HepG2 (cell line): Measurements from ENCODE around the gene NAT14. TPM values are rescaled to one million over a fixed set of nuclear protein-coding genes. Genes with fewer than 3 reads are reported as not detected.
A peak's percentile ranks its signal among the peaks of the same experiment; 100 is the strongest.

Experiments
- AKAP8 ChIP-seq: sonication (generic); formaldehyde crosslinking; IDR thresholded peaks from 2 replicates; pipeline ENCODE4 v1.5.1; 2020; ENCODE audit warnings: mild to moderate bottlenecking, missing genetic modification reagents
- ATM ChIP-seq: fragments of 450-650 bp; IDR thresholded peaks from 2 replicates; pipeline ENCODE4 v1.7.1; 2017; ENCODE audit warnings: mild to moderate bottlenecking, borderline replicate concordance
- EEA1 ChIP-seq: sonication (generic); formaldehyde crosslinking; IDR thresholded peaks from 2 replicates; pipeline ENCODE4 v1.5.1; 2020; ENCODE audit warnings: mild to moderate bottlenecking, missing genetic modification reagents, borderline replicate concordance
- FOXA1 ChIP-seq, 2 experiments: fragments of 450-650 bp in 1 of 2; sonication (generic) in 1 of 2; formaldehyde crosslinking in 1 of 2; IDR thresholded peaks; 2 replicates each; pipeline versions ENCODE4 v1.4.0 to v1.6.1; 2016 to 2020; ENCODE audit warnings: missing genetic modification reagents in 1 of 2
- KLF11 ChIP-seq: IDR thresholded peaks from 2 replicates; pipeline ENCODE4 v1.6.1; 2016; ENCODE audit warnings: missing compliant biosample characterization
- NFKBIZ ChIP-seq: IDR thresholded peaks from 2 replicates; pipeline ENCODE4 v1.6.1; 2018; ENCODE audit warnings: missing genetic modification reagents, missing compliant biosample characterization
- SOX6 ChIP-seq, 2 experiments: fragments of 450-650 bp in 1 of 2; sonication (generic) in 1 of 2; formaldehyde crosslinking in 1 of 2; IDR thresholded peaks; 2 replicates each; pipeline versions ENCODE4 v1.4.0 to v1.6.1; 2017 to 2020; ENCODE audit warnings: antibody characterized with exemption in 1 of 2, mild to moderate bottlenecking in 1 of 2, missing genetic modification reagents in 1 of 2
- ZBTB26 ChIP-seq: IDR thresholded peaks from 2 replicates; pipeline ENCODE4 v1.6.1; 2016; ENCODE audit warnings: missing compliant biosample characterization, missing genetic modification reagents, borderline replicate concordance
- ZNF235 ChIP-seq: sonication (generic); formaldehyde crosslinking; IDR thresholded peaks from 2 replicates; pipeline ENCODE4 v1.8.1; 2023; ENCODE audit warnings: mild to moderate bottlenecking, missing genetic modification reagents, borderline replicate concordance
- ZNF280D ChIP-seq: sonication (generic); formaldehyde crosslinking; IDR thresholded peaks from 2 replicates; pipeline ENCODE4 v1.5.1; 2020; ENCODE audit warnings: mild to moderate bottlenecking, missing genetic modification reagents
- ZNF407 ChIP-seq: sonication (generic); formaldehyde crosslinking; IDR thresholded peaks from one replicate; pipeline ENCODE4 v1.5.1; 2020; ENCODE audit warnings: mild to moderate bottlenecking, missing genetic modification reagents; ENCODE audit errors: not compliant biosample characterization
- ZNF547 ChIP-seq: sonication (generic); formaldehyde crosslinking; IDR thresholded peaks from 2 replicates; pipeline ENCODE4 v1.5.1; 2020; ENCODE audit warnings: mild to moderate bottlenecking, missing genetic modification reagents
- ZNF691 ChIP-seq: sonication (generic); formaldehyde crosslinking; IDR thresholded peaks from 2 replicates; pipeline ENCODE4 v1.4.0; 2020; ENCODE audit warnings: missing genetic modification reagents, low read depth, mild to moderate bottlenecking, borderline replicate concordance
- ZNF768 ChIP-seq: sonication (generic); formaldehyde crosslinking; IDR thresholded peaks from 2 replicates; pipeline ENCODE4 v1.4.0; 2020; ENCODE audit warnings: missing genetic modification reagents
- ZNF780A ChIP-seq: sonication (generic); formaldehyde crosslinking; IDR thresholded peaks from 2 replicates; pipeline ENCODE4 v1.8.0; 2022; ENCODE audit warnings: mild to moderate bottlenecking, missing genetic modification reagents, moderate library complexity
- polyA plus RNA-seq, 8 experiments: library from polyadenylated mRNA; depleted of rRNA in 3 of 8; stranded (reverse) in 7 of 8; unstranded in 1 of 8; fragments of >200 nt; fragmentation: Illumina TruSeq in 4 of 8; extraction: Trizol in 4 of 8; gene quantifications; 2 replicates each; pipeline versions ENCODE4 v1.2.1 to v1.2.3, GENCODE V29; 2011 to 2016; ENCODE audit warnings: low read depth in 4 of 8, missing spikeins in 1 of 8, mixed read lengths in 1 of 8; ENCODE audit not compliant: insufficient read depth in 1 of 8
- total RNA-seq, 5 experiments: library from RNA; depleted of rRNA; stranded (reverse); fragments of >200 nt; fragmentation: Illumina TruSeq; extraction: Trizol; gene quantifications; 2 replicates each; pipeline ENCODE4 v1.2.3, GENCODE V29; 2016; ENCODE audit warnings: low read depth in 1 of 5

Gene NAT14
- total and polyA plus RNA-seq, 2 of the 13 experiments (the other 11 are each of a cell fraction or from before 2014, with no cell fraction given): 20.7 to 22.3 TPM

GRCh38 chr19:55476100-55476775 is 8.8 kb upstream of the NAT14 start, which contains the start of gene ZNF628 (continued):
- TF ChIP-seq EEA1: peak; percentile 44; the same call in 1 of the 2 replicates
- peak; percentile 18; the same call in 1 of the 2 replicates for TF ChIP-seq NFKBIZ (CRISPR knock-in tag)
- no peak for TF ChIP-seq SOX6 (IDR thresholded peaks at IDR 0.05)
- peak; percentile 35 for TF ChIP-seq SOX6 (CRISPR knock-in tag; IDR thresholded peaks at IDR 0.05)
- TF ChIP-seq ZNF780A (CRISPR knock-in tag): no peak
- TF ChIP-seq ZNF407: no peak
- TF ChIP-seq ZNF547: peak; percentile 95
- no peak for TF ChIP-seq ZNF691 (CRISPR knock-in tag)
- peak; percentile 54; the same call in 1 of the 2 replicates for TF ChIP-seq ZNF768
- 0 out of 2 replicates have a peak, but pooled peaks have one; percentile 53 for TF ChIP-seq ZNF280D (CRISPR knock-in tag)
- no peak for TF ChIP-seq AKAP8 (CRISPR knock-in tag)
- TF ChIP-seq ATM: no peak
- peak; percentile 75; the same call in 1 of the 2 replicates for TF ChIP-seq KLF11 (CRISPR knock-in tag)
- TF ChIP-seq ZBTB26 (CRISPR knock-in tag): no peak
- TF ChIP-seq FOXA1 (IDR thresholded peaks at IDR 0.05): no peak
- no peak for TF ChIP-seq FOXA1 (CRISPR knock-in tag; IDR thresholded peaks at IDR 0.05)
- no peak; the same call in 1 of the 2 replicates for TF ChIP-seq ZNF235
